H1 (cell line): Measurements from ENCODE around the gene VGLL1. TPM values are rescaled to one million over a fixed set of nuclear protein-coding genes. Genes with fewer than 3 reads are reported as not detected.

Source experiments
- CTCF ChIA-PET: fragments of 300-600 bp; sonication (Branson Sonifier 250); formaldehyde crosslinking; loops from one replicate; lab custom pipeline; 2021; ENCODE audit not compliant: partially characterized antibody; lab: Charles Lee
- POLR2A ChIA-PET: fragments of 300-600 bp; sonication (Branson Sonifier 250); formaldehyde crosslinking; loops from one replicate; lab custom pipeline; 2021; ENCODE audit warnings: inconsistent platforms; ENCODE audit not compliant: partially characterized antibody; lab: Charles Lee
- DNase-seq, 2 experiments: peaks; one replicate each; pipeline versions ENCODE4 v3.0.0 to v3.0.0-alpha.2; 2010 to 2022; ENCODE audit warnings: low spot score in 2 of 2, low read depth in 1 of 2, mixed read lengths in 1 of 2
- FAIRE-seq: peaks from 2 replicates; lab custom pipeline; 2011; peaks lifted over from hg19 to GRCh38; lab: Jason Lieb, UNC
- H2AFZ ChIP-seq: 2 replicates; pipeline ENCODE4 v1.8.1; 2012; ENCODE audit warnings: low read length, inconsistent platforms
- H2AK5ac ChIP-seq: 2 replicates; pipeline ENCODE4 v1.6.1; 2013; ENCODE audit warnings: low read depth, low read length
- H2BK120ac ChIP-seq: replicated peaks from 2 replicates; pipeline ENCODE3; 2013; ENCODE audit warnings: low read depth, low read length, inconsistent platforms
- H2BK12ac ChIP-seq: 2 replicates; pipeline ENCODE4 v1.6.1; 2013; ENCODE audit warnings: low read depth, low read length
- H2BK15ac ChIP-seq: 2 replicates; pipeline ENCODE4 v1.6.1; 2013; ENCODE audit warnings: low read length
- H2BK20ac ChIP-seq: 2 replicates; pipeline ENCODE4 v1.6.1; 2013; ENCODE audit warnings: low read length
- H2BK5ac ChIP-seq: 2 replicates; pipeline ENCODE4 v1.6.1; 2013; ENCODE audit warnings: low read depth, low read length
- H3K14ac ChIP-seq: 2 replicates; pipeline ENCODE4 v1.6.1; 2013; ENCODE audit warnings: inconsistent platforms; ENCODE audit not compliant: insufficient read length
- H3K18ac ChIP-seq: 2 replicates; pipeline ENCODE4 v1.6.1; 2013; ENCODE audit warnings: low read length; ENCODE audit errors: extremely low read depth
- H3K23ac ChIP-seq: 2 replicates; pipeline ENCODE4 v1.6.1; 2013; ENCODE audit warnings: inconsistent platforms; ENCODE audit not compliant: insufficient read length
- H3K23me2 ChIP-seq: 2 replicates; pipeline ENCODE4 v1.6.1; 2013; ENCODE audit warnings: low read depth, low read length
- H3K27ac ChIP-seq: 2 replicates; pipeline ENCODE4 v1.6.1; 2011; ENCODE audit warnings: low read depth, low read length, inconsistent platforms
- H3K27me3 ChIP-seq, 4 experiments: replicated peaks in 1 of 4; 1 replicate in 1 of 4; 2 replicates in 3 of 4; pipeline versions ENCODE4 v1.6.1 to v1.8.1; 2011 to 2013; ENCODE audit warnings: low read length in 3 of 4, mild to moderate bottlenecking in 3 of 4, inconsistent platforms in 2 of 4, mixed read lengths in 2 of 4, moderate library complexity in 1 of 4; ENCODE audit not compliant: control insufficient read depth in 3 of 4, insufficient read depth in 3 of 4; ENCODE audit errors: extremely low read depth in 1 of 4
- H3K36me3 ChIP-seq, 4 experiments: 2 replicates each; pipeline versions ENCODE4 v1.6.1 to v1.8.1; 2011 to 2013; ENCODE audit warnings: mild to moderate bottlenecking in 4 of 4, low read length in 3 of 4, moderate library complexity in 2 of 4, control low read depth in 1 of 4, inconsistent platforms in 1 of 4; ENCODE audit not compliant: insufficient read depth in 4 of 4, control insufficient read depth in 2 of 4
- H3K4ac ChIP-seq: replicated peaks from 2 replicates; pipeline ENCODE3; 2013; ENCODE audit warnings: low read length, low read depth, mixed read lengths, inconsistent platforms; ENCODE audit not compliant: insufficient read length
- H3K4me1 ChIP-seq, 4 experiments: replicated peaks in 1 of 4; 1 replicate in 1 of 4; 2 replicates in 3 of 4; pipeline versions ENCODE4 v1.6.1 to v1.8.1; 2011 to 2013; ENCODE audit warnings: low read length in 3 of 4, inconsistent platforms in 2 of 4, mixed read lengths in 1 of 4; ENCODE audit not compliant: insufficient read depth in 4 of 4, control insufficient read depth in 3 of 4
- H3K4me2 ChIP-seq, 2 experiments: 2 replicates each; pipeline versions ENCODE4 v1.6.1 to v1.8.1; 2011 to 2013; ENCODE audit warnings: low read depth in 2 of 2, low read length in 2 of 2, control low read depth in 1 of 2, inconsistent platforms in 1 of 2, mild to moderate bottlenecking in 1 of 2; ENCODE audit not compliant: insufficient read depth in 1 of 2
- H3K4me3 ChIP-seq, 4 experiments: fragments of 200-600, 300-600 bp in 1 of 4; sonication (generic), shearing (Covaris generic), sonication (Bioruptor Twin) in 1 of 4; 2 replicates each; pipeline versions ENCODE4 v1.5.1 to v1.8.1; 2011 to 2016; ENCODE audit warnings: low read length in 4 of 4, low read depth in 3 of 4, control low read depth in 2 of 4, inconsistent platforms in 2 of 4, mild to moderate bottlenecking in 2 of 4, mixed read lengths in 1 of 4, moderate library complexity in 1 of 4; ENCODE audit not compliant: insufficient read depth in 2 of 4; ENCODE audit errors: extremely low read depth in 1 of 4
- H3K56ac ChIP-seq: replicated peaks from 2 replicates; pipeline ENCODE3; 2013; ENCODE audit warnings: low read depth, mild to moderate bottlenecking, mixed read lengths, low read length, inconsistent platforms; ENCODE audit not compliant: insufficient read length
- H3K79me1 ChIP-seq: 2 replicates; pipeline ENCODE4 v1.6.1; 2013; ENCODE audit warnings: low read depth, low read length, control low read depth
- H3K79me2 ChIP-seq, 2 experiments: 2 replicates each; pipeline versions ENCODE4 v1.6.1 to v1.8.1; 2012 to 2013; ENCODE audit warnings: low read length in 2 of 2, mild to moderate bottlenecking in 2 of 2, inconsistent platforms in 1 of 2; ENCODE audit not compliant: insufficient read depth in 2 of 2, control insufficient read depth in 1 of 2
- H3K9ac ChIP-seq, 4 experiments: replicated peaks in 1 of 4; 1 replicate in 1 of 4; 2 replicates in 3 of 4; pipeline versions ENCODE4 v1.6.1 to v1.8.1; 2011 to 2013; ENCODE audit warnings: low read depth in 3 of 4, low read length in 3 of 4, control low read depth in 2 of 4, mild to moderate bottlenecking in 2 of 4, moderate library complexity in 2 of 4, inconsistent platforms in 1 of 4; ENCODE audit errors: extremely low read depth in 1 of 4
- H3K9me3 ChIP-seq, 2 experiments: 2 replicates each; pipeline versions ENCODE4 v1.6.1 to v1.8.1; 2012 to 2013; ENCODE audit warnings: mild to moderate bottlenecking in 2 of 2, moderate library complexity in 2 of 2, control low read depth in 1 of 2, inconsistent platforms in 1 of 2, low read depth in 1 of 2, low read length in 1 of 2, mixed read lengths in 1 of 2; ENCODE audit not compliant: insufficient read depth in 2 of 2
- H4K20me1 ChIP-seq, 2 experiments: replicated peaks in 1 of 2; 2 replicates each; pipeline versions ENCODE3 to v1.8.1; 2011 to 2013; ENCODE audit warnings: inconsistent platforms in 2 of 2, low read length in 2 of 2, mild to moderate bottlenecking in 1 of 2; ENCODE audit not compliant: insufficient read depth in 2 of 2, control insufficient read depth in 1 of 2
- H4K5ac ChIP-seq: 2 replicates; pipeline ENCODE4 v1.6.1; 2013; ENCODE audit warnings: low read length, low read depth, mixed read lengths, inconsistent platforms; ENCODE audit not compliant: insufficient read length
- H4K8ac ChIP-seq: 2 replicates; pipeline ENCODE4 v1.8.0; 2013; ENCODE audit warnings: mild to moderate bottlenecking, moderate library complexity, low read length, inconsistent platforms; ENCODE audit not compliant: insufficient read depth; ENCODE audit errors: extremely low read depth
- H4K91ac ChIP-seq: replicated peaks from 2 replicates; pipeline ENCODE3; 2013; ENCODE audit warnings: low read length, mixed read lengths, inconsistent platforms; ENCODE audit not compliant: insufficient read length
- RAD21 ChIP-seq, 2 experiments: IDR thresholded peaks in 1 of 2; conservative IDR thresholded peaks in 1 of 2; 2 replicates each; pipeline ENCODE4 v1.6.1; 2011; ENCODE audit warnings: low read depth in 2 of 2, low read length in 2 of 2, improper control_type of control experiment in 1 of 2, inconsistent platforms in 1 of 2, mild to moderate bottlenecking in 1 of 2, moderate library complexity in 1 of 2
- SIN3A ChIP-seq, 2 experiments: IDR thresholded peaks in 1 of 2; conservative IDR thresholded peaks in 1 of 2; 2 replicates each; pipeline ENCODE4 v1.6.1; 2011 to 2012; ENCODE audit warnings: low read length in 2 of 2, improper control_type of control experiment in 1 of 2, low read depth in 1 of 2, mild to moderate bottlenecking in 1 of 2
- WGBS, 2 experiments: shearing (Covaris generic) in 1 of 2; methylation state at CpG; one replicate each; pipeline versions ENCODE4 v1.1.6 to v1.1.7; 2013 to 2015; ENCODE audit warnings: low lambda C conversion rate in 2 of 2, mixed read lengths in 2 of 2, inconsistent platforms in 1 of 2, low coverage in 1 of 2, missing lambda C conversion rate in 1 of 2; ENCODE audit not compliant: insufficient replicate concordance in 2 of 2, insufficient coverage in 1 of 2, insufficient read length in 1 of 2; ENCODE audit errors: extremely low coverage in 1 of 2, missing lambda C conversion rate in 1 of 2; 5-methylcytosine and 5-hydroxymethylcytosine counted together
- polyA plus RNA-seq, 7 experiments: library from polyadenylated mRNA; depleted of rRNA in 3 of 7; stranded (reverse) in 5 of 7; unstranded in 2 of 7; fragments of >200 nt in 5 of 7; fragments of 200-250 nt in 2 of 7; gene quantifications; 1 replicate in 5 of 7; 2 replicates in 1 of 7; 4 replicates in 1 of 7; pipeline versions ENCODE4 v1.2.1 to v1.2.3, GENCODE V29; 2011 to 2013; ENCODE audit warnings: missing spikeins in 2 of 7, mixed read lengths in 2 of 7
- total RNA-seq: library from RNA; stranded (reverse); fragmentation: NEBNext Ultra II Directional; extraction: Animal tissue kit (Norgen Biotek cat#: 25700); gene quantifications from 2 replicates; pipeline ENCODE4 v1.2.1, GENCODE V29; 2021
- TF ChIP-seq, protein P1 (sequence below), 3 experiments: IDR thresholded peaks; 1 replicate in 2 of 3; 2 replicates in 1 of 3; pipeline versions ENCODE4 v1.5.1 to v1.6.1; 2011; ENCODE audit warnings: low read length in 3 of 3, mild to moderate bottlenecking in 3 of 3, inconsistent platforms in 2 of 3, low read depth in 1 of 3, moderate library complexity in 1 of 3; ENCODE audit not compliant: insufficient read depth in 1 of 3; ENCODE audit errors: control extremely low read depth in 1 of 3

The VGLL1 gene
- total and polyA plus RNA-seq, 2 of the 8 experiments (the other 6 are each of a cell fraction or from before 2014, with no cell fraction given), result not detected

DNA sequence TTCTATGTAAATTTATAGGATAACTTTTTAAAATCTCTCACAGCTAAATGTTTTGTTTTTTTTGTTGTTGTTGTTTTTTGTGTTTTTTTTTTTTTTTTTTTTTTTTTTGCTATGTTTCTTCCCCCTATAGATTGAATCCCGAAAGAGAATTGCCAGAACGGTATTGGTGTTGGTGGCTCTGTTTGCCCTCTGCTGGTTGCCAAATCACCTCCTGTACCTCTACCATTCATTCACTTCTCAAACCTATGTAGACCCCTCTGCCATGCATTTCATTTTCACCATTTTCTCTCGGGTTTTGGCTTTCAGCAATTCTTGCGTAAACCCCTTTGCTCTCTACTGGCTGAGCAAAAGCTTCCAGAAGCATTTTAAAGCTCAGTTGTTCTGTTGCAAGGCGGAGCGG lies 40.2 kb upstream of the VGLL1 start:
- H3K14ac ChIP-seq, result no peak overlapping the region
- no peak overlapping the region for H3K9ac ChIP-seq
- peak; percentile 24 to 40; a peak in 2 of 4 replicates for TF ChIP-seq RAD21 (IDR thresholded peaks at IDR 0.05 in 1 of 2, conservative IDR thresholded peaks at IDR 0.05 in 1 of 2; ENCODE audit: low read depth in 2 of 2, low read length in 2 of 2)
- TF ChIP-seq, protein P1, sequence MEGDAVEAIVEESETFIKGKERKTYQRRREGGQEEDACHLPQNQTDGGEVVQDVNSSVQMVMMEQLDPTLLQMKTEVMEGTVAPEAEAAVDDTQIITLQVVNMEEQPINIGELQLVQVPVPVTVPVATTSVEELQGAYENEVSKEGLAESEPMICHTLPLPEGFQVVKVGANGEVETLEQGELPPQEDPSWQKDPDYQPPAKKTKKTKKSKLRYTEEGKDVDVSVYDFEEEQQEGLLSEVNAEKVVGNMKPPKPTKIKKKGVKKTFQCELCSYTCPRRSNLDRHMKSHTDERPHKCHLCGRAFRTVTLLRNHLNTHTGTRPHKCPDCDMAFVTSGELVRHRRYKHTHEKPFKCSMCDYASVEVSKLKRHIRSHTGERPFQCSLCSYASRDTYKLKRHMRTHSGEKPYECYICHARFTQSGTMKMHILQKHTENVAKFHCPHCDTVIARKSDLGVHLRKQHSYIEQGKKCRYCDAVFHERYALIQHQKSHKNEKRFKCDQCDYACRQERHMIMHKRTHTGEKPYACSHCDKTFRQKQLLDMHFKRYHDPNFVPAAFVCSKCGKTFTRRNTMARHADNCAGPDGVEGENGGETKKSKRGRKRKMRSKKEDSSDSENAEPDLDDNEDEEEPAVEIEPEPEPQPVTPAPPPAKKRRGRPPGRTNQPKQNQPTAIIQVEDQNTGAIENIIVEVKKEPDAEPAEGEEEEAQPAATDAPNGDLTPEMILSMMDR (IDR thresholded peaks at IDR 0.05; ENCODE audit: control extremely low read depth in 1 of 3, insufficient read depth in 1 of 3, low read depth in 1 of 3, low read length in 3 of 3), result peak in 2 of 3 experiments; percentile 29 to 35; a peak in 2 of 4 replicates
- no peak for TF ChIP-seq SIN3A (conservative IDR thresholded peaks at IDR 0.05 in 1 of 2, IDR thresholded peaks at IDR 0.05 in 1 of 2; ENCODE audit: low read depth in 1 of 2, low read length in 2 of 2)
- no peaks in the 10 kb centered on the region for H3K9me3 ChIP-seq
- H4K8ac ChIP-seq, result no peak overlapping the region
- no peaks in the 10 kb centered on the region for H3K27me3 ChIP-seq
- DNase-seq, result no peak
- H2BK15ac ChIP-seq, result no peak overlapping the region
- H4K91ac ChIP-seq, result no peak overlapping the region
- no peak overlapping the region for H4K5ac ChIP-seq
- no peak overlapping the region for H3K4me3 ChIP-seq
- no peak overlapping the region for H3K4me2 ChIP-seq
- no peak overlapping the region for H2AFZ ChIP-seq
- 81% methylated on average over 3 of the region's 6 CpGs; no CpG with 5 or more reads in 1 of the 2 experiments for WGBS, 2 experiments
- H2BK120ac ChIP-seq, result no peak overlapping the region
- H3K4ac ChIP-seq, result no peak overlapping the region
- H3K79me1 ChIP-seq, result no peaks in the 10 kb centered on the region
- no peak overlapping the region for H2BK5ac ChIP-seq
- H4K20me1 ChIP-seq, result no peaks in the 10 kb centered on the region
- H3K79me2 ChIP-seq, result no peaks in the 10 kb centered on the region
- no peak overlapping the region for H2AK5ac ChIP-seq
- no peak overlapping the region for H3K27ac ChIP-seq
- POLR2A ChIA-PET, result no interaction called here
- H2BK20ac ChIP-seq, result no peak overlapping the region
- H3K23me2 ChIP-seq, result no peaks in the 10 kb centered on the region
- H3K18ac ChIP-seq, result no peak overlapping the region
- no peak overlapping the region for H3K56ac ChIP-seq
- no peaks in the 10 kb centered on the region for H3K4me1 ChIP-seq
- H3K36me3 ChIP-seq, result no peaks in the 10 kb centered on the region
- CTCF ChIA-PET, result interaction anchor here (1.1 kb wide), 1 partner anchor 153 kb away, joined by 3 read pairs; no protein-coding TSS in a partner anchor
- no peak overlapping the region for H2BK12ac ChIP-seq
- FAIRE-seq, result no peak
- H3K23ac ChIP-seq, result no peak overlapping the region
